GM19395 (cell line): ENCODE measurements around the gene SDF4.
"Not testable (repeated sequence)": the region's sequence is repeated elsewhere in the genome, so short reads cannot be mapped to it uniquely, and the experiment has no call there.

Experiments used
- ATAC-seq: cut with Tn5 transposase; IDR thresholded peaks from one replicate; pipeline ENCODE4 v1.9.1; 2021; ENCODE audit warnings: mild to moderate bottlenecking, moderate library complexity; ENCODE audit not compliant: unreplicated experiment

Gene SDF4

DNA sequence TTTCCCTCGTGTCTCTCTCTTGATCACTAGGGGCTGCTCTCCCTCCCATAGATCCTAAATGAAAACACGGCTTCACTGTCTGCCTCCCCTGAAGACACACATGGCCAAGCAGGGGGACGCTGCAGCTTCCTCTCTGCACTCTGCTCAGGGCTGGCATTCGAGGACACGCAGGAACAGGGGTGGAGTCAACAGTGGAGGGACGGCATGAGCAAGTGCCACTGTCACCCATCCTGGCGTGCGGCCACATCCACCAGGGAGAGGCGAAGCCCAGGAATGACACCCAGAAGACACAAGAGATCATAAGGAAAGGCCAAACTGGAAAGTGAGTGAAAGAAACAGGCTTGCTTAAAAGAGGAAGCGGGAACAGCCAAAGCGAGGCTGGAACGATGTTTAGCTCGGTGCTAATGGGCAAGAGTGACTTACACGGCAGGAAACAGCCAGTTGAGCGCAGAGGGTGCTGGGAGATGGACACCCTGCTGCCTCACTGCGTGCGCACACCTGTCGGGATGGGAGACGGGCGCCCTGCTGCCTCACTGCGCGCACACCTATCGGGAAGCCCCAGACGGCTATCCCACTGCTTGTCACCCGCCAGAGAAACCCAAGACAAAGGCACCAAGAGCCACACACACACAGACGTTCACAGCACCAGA, 28.3 kb upstream of the SDF4 start:
- ATAC-seq = no peak

DNA sequence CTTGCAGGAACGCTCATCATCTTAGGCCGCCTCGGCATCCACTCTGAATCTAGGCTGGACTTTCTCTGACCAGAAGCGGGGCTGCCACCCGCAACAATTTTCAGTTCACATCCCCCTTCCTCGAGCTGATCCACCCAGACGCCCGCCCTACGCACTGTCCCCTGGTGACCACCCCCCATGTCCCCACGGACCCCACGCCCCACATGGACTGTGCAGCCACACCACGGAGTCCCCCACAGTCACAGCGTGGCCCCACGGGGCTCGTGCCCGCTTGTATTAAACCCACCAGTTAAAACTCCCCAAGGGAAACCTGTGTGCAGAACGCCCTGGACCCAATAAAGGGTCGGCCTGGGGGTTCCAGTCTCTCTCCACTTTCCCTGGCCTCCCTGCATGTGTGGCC, 27.7 kb upstream of the SDF4 start:
- no peak for ATAC-seq

DNA sequence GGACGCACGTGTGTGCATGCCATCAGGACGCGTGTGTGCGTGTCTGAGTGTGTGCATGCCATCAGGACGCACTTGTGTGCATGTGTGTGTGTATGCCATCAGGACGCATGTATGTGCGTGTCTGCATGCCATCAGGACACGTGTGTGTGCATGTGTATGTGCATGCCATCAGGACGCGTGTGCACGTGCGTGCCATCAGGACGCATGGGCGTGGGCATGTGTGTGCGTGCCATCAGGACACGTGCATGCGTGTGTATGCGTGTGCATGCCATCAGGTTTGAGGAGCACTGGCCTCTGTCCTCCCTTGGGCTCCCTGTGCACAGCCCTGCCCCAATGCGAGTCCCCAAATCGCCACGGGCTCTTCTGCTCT, 27.3 kb upstream of the SDF4 start:
- no peak for ATAC-seq

DNA sequence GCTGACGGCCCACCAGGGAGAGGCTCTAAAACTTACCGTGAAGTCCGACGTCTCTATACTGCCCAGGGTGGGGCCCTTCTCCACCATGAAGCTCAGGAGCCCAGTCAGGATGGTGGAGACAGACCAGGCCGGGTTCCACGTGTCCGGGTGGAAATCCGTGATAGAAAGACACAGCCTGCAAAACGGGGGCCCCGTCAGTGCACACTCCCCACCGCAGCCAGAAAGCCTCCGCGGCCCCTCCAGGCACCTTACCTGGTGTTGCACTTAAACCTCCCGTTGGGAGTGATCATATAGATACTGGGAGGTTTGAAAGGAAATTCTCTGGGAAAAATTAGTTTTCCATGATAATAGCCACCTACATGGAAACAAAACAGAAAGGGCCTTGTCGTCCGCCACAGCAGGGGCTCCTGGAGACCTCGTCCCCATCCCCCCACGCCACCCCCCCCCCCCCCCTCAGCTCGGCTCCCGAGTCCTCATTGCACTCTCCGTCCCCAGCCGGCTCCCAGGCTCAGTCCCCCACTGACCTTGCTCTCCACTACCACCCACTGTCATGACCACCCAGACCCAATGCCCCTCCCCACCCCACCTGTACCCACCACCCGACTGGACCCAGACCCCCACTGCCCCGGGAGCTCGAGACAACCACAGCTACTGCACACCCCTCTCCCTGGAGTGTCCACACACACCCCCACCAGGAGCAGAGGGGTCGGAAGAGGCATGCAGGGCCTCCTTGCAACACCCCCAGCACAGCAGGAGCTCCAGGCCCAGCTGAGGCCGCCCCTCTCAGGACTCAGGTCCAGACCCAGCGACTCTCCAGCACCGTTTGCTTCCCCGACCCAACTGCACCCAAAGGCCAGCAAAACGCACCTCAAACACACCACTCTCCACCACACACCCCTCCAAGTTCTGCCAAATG, 25.4 kb upstream of the SDF4 start:
- ATAC-seq = no peak

DNA sequence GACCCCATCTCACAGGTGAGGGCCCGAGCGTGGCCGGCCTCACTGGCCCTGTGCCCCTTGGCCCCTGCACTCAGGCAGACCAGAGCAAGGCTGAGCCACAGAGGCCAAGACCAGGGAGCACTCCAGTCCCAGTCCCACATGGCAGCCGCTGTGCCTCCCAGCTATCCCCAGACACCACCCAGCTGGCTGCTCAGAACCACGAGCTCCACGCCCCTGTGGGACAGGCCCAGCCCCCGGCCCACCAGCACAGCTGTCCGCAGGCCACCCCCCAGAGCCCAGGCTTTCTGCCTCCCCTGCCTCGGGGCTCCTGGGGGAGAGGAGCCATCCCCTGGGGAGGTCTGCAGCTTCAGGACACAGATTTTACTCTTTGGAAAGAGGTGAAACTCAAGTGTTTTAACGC, 23.8 kb upstream of the SDF4 start:
- ATAC-seq = no peak

DNA sequence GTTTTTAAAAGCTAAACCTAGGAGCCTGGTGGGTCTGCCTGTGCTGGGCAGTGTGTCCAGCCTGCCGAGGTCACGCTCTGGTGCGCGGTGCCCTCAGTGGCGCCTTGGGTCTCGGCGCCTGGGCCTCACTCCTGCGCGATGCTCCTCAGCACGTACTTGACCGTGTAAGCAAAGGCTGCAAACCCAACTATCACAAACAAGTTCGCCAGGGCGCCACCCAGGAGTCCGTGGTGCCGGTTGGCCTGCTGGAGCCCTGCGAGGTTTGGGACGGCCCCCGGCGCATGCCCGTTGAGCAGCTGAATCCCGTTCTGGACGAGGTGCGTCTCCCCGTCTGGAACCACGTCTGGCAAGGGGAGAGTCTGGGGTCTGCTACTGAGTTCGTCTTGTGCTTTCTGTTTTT, 23.3 kb upstream of the SDF4 start:
- no peak for ATAC-seq

DNA sequence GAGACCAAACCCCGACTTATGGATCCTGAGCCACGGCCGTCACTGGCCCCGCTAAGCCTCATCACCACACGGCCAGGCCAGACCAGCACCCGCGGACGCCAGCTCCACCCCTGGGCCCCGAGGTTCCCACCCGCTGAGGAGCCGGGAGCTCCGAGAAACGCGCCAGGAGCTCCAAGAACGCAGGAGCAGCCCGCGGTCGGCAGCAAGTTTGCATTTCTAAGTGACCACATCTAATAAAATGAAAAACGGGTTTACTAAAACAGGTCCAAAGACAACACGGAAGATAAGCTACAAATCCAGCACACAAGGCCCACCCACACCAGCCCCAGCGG, 22.8 kb upstream of the SDF4 start:
- no peak for ATAC-seq

DNA sequence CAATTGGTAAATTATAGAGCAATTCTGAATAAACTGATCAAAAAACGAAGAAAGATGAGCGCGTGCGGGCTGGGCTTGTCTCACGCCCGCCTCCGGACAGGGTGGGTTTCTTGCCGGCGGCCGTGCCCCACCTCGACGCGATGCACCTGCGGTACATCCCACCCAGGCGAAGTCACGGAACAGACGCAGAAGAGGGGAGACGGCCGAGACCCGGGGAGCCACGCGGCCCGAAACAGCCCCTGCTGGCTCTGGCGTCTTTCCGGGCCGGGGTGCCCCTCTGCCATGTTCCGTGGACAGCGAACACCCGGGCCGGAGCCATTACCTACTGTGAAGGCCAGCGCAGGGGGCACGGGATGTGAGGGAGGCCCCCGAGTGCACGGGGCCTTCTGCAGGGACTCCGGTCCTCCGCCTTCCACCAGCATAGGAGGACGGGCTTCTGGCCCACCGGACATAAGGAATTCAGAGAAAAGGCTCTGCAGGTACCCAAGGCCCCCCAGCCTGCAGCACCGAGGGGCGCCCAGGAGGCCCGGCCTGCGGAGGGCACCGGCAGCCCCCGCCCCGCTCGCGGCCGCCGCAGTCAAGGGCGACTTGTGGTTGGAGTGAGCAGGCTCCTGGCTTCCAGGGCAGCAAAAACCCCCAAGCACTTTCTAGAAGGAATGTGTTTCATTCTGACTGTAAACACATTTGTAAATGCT, 22.3 kb upstream of the SDF4 start:
- no peak for ATAC-seq

DNA sequence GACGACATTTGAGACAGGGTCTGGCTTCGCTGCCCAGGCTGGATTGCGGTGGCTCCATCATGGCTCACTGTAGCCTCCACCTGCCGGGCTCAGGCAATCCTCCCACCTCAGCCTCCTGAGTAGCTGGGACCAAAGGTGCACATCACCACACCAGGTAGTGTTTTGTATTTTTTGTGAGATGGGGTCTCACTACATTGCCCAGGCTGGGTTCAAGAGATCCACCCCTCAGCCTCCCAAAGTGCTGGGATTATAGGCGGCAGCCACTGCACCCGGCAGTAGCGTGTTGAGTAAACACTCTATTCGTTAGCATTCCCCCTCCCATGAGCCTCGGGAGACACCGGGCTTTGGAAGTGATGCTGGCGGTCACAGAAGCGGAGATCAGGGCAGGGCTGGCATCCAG, 21.5 kb upstream of the SDF4 start:
- ATAC-seq = no peak

DNA sequence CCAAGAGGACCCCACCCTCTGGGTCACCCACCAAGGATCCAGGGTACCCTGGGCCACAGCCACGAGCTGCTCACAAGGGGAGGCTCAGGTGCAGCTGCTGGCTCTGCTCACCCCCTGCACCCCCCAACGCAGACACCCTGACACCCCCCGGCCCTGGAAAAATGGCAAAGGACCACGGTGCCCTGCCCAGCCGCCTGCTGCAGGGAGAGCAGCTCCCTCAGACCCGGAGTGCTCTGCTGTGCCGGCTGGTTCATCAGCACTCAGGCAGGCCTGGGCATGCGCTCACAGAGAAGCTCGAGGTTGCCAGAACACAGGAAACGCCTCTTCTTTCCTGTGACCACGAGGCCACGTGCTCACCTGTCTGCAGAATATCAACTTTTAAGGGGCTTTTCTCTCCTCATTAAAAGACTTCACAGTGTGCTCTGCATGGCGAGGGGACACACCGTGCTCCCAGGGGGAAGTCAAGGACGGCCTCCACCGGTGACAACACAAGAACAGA, 19.0 kb upstream of the SDF4 start:
- ATAC-seq = peak; percentile 66

DNA sequence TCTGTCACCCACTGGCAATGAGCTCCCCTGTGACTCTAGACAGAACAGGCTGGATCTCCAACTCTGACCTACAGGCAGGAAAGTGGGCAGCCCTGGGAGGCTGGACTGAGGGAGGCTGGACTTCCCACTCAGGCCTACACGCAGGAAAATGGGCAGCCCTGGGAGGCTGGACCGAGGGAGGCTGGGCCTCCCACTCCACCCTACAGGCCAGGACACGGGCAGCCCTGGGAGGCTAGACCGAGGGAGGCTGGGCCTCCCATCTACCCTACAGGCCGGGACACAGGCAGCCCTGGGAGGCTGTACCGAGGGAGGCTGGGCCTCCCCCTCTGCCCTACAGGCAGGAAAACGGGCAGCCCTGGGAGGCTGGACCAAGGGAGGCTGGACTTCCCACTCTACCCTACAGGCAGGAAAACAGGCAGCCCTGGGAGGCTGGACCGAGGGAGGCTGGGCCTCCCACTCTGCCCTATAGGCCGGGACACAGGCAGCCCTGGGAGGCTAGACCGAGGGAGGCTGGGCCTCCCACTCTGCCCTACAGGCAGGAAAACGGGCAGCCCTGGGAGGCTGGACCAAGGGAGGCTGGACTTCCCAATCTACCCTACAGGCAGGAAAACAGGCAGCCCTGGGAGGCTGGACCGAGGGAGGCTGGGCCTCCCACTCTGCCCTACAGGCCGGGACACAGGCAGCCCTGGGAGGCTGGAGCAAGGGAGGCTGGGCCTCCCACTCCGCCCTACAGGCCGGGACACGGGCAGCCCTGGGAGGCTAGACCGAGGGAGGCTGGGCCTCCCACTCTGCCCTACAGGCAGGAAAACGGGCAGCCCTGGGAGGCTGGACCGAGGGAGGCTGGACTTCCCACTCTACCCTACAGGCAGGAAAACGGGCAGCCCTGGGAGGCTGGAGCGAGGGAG, 16.5 kb upstream of the SDF4 start:
- ATAC-seq = not testable (repeated sequence)

DNA sequence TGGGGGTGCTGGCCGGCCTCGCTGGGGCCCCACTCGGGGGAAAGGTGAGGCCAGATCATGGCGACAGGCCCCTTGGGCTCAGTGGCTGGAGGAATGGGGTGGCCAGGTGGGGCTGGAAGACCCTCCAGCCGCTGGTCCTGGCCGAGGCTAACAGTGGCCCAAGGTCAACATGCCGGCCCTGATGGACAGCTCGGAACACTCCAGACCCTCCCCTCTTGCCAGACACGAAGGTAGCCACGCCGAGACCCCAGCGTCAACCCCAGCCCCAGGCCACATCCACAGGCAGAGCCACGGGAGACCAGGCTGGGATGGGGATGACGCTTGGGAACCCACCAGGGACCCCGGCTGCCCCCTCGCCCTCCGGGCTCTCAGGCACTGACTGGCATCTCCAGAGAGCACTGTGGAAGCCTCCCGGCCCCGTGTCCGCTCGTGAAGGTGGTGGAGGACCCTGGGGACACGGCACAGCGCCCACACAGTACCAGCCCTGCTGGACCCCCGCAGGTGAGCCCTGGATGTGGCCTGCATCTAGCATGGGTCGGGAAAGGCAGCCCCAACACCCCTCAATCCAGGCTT, 15.6 kb upstream of the SDF4 start:
- ATAC-seq = no peak

DNA sequence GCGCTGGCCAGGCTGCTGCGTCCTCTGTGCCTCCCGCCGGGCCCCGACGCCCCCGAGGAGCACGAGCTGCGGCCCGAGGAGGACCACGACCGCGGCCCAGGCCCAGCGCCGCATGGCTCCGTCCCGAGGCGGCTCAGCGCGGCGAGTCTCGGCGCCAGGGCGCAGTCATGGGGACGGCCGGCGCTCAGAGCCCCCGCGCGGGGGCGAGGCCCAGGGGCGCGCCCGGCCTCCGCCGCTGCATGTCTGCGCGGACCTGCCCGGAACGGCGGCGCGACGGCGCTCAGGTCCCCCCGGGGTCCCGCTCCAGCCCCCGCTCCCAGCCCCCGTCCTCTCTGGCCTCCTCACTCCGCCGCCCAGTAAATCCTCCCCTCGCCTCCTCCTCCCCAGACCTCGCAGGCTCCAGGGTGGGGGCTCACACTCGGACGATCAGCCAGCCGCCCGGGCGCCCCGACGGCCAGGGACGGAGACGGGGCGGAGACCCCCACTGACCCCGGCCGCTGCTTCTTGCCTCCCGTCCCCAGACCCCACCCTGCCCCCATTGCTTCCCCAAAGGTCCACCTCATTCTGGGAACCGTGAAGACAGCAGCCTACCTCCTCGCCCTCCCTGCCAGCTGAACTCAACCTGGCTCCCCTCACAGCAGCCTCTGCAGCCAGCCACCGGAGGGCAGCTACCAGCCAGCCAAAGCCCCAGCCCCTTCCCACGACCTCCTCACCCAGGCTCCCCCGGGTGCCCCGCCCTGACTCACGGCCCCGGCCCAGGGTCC, 15.0 kb upstream of the SDF4 start, which contains the start of gene C1QTNF12:
Gene C1QTNF12 (minus strand): TSS at position 146 of the 764 bp plus-strand sequence. CDS start 32 bp downstream, at position 114.
- ATAC-seq = no peak

DNA sequence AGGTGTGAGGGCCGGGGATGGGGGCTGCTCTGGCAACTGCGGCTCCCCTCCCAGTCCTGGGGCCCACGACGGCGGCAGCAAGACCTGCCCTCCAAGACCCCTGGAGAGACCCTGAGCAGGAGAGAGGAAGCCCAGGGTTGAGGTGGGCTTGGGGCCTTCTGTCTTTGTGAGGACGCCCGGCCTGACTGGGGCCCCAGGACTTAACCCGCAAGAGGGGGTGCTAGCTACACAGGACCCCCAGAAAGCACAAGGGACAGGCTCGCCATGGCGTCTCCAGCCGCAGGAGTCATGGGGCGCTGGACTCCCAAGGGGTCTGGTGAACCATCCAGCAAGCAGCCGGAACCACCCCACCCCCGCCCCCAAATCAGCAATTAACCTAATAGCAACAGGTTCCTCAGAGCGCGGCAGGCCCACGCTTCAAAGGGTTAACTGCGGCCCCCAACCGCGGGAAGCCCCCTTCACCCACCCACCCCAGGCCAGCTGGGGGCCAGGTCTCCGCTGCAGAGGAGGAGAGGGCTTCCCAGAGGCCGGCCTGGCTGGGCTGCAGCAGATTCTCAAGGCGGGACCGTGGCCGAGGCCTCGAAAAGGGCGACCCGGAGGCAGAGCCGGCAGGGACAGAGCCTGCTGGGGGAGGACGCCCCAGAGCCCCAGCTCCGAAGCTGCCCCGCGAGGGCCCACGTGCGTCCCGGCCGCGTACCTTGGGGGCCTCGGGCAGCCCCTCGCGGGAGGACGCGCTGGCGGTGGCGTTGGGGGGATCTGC, 14.2 kb upstream of the SDF4 start:
- no peak for ATAC-seq

DNA sequence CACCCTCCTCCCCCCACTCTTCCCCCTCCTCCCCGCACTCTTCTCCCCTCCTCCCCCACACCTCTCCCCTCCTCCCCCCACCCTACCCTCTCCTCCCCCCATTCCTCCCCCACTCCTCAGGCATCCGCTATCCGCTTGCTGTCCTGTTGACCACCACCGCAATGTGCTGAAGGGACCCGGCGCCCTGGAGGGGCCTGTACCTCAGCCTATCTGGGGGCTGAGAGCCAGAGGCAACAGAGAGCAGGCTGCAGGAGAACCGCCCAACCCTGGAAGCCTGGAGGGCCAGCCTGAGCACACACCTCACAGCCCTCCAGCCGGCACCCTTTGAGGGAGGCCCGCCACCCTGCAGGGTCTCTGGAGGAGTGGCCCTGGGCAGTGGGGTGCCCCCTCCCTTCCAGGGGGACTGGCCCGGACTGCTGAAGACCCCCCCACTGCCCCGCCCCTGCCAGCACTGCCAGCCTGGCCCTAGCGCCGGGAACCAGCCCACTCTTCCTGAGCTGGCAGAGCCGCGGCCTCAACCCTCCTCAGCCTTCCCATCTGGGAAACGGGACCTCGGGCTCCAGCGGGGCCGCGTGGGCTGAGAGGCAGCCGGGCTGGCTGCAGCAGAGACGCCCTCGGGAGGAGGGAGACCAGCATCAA, 13.5 kb upstream of the SDF4 start:
- no peak for ATAC-seq

DNA sequence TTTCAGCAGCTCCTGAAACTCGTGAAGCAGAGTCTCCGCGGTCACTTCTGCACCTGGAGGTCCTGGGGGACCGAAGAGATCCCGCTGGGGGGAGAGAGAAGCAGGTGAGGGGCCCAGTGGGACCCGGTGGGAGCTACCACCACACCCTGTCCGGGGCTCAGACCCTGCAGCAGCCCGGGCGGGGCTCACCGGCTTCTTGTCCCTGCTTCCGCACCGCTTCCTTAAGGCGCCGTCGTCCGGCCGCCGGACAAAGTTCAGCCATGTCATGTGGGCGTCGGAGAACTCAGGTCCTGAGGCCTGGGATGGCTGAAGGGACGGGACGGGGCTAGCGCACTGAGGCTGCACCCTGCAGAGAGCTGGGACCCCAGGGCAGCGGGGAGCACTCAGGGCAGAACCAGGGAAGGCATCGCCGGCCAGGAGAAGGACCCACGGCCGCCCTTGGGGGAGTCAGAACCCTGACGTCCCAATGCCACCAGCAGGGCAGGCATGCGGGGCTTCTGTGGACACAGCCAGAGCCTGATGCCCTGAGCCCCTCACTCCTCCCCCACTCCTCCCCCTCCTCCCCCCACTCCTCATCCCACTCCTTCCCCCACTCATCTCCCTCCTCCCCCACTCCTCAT, 12.5 kb upstream of the SDF4 start:
- no peak for ATAC-seq

DNA sequence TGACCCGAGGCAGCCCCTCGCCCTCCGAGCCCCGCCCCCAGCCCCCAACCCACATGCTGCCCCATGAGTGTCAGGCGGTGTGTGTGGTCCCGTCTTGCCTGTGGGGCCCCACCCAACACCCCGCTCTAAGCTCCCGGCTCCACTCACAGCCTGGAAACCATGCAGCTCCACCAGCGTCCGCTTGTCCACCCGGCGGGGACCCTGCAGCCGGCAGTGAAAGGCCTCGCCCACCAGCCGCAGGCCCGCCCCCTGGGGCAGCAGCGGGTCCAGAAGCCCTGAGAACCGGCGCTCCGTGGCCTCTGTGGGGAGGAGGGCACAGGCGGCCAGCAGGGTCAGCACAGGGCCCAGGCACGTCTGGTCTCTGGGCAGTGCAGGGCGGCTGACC, 12.0 kb upstream of the SDF4 start:
- ATAC-seq = no peak

DNA sequence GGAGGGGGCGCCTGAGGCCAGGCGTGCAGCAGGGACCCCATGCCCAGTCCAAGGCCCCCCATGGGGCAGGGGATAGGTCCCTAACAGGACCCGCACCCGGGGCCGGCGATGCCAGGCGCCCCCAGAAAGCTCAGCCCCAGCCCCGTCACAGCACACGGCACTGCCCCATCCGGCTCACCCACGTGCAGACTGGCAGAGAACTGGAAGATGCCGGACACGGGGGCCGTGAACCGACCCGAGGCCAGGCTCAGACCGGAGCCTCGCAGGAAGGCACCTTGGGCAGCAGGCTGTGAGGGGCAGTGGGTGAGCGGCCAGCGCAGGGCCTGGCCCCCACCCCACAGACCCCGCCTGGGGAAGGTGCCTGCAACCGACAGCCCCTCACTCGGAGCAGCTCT, 11.5 kb upstream of the SDF4 start:
- ATAC-seq = no peak
